NOMO-1 treated with dmso at 0.1 percent for 144 hours (cell line): ENCODE data around the gene SEPTIN14.
"Not testable (repeated sequence)": the region's sequence is repeated elsewhere in the genome, so short reads cannot be mapped to it uniquely, and the experiment has no call there.

Source experiments
- DNase-seq: peaks from one replicate; lab custom pipeline; 2025; ENCODE audit not compliant: unreplicated experiment; lab: John Stamatoyannopoulos, UW

SEPTIN14 gene

DNA sequence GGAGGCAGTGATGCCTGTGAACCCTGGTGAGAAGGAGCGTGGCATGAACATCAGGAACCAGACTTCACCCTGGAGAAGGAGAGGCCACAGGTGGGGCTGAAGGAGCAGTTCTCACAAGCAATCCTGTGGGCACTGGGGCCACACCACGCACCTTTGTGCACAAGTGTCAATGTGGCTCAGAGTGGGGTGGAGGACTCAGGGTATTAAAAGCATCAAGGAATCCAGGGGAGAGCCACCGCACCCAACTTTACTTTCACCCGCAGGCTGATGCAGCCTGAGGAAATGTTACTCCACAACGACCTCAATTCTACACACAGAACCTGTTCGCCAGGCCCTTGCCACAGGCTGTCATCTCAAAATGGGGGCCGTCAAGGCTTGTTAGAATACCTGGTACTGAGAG is 77.1 kb downstream of the SEPTIN14 start:
- not testable (repeated sequence) for DNase-seq

GRCh38 chr7:55784151-55784550 is 78.4 kb downstream of the SEPTIN14 start:
- DNase-seq: no peak

DNA sequence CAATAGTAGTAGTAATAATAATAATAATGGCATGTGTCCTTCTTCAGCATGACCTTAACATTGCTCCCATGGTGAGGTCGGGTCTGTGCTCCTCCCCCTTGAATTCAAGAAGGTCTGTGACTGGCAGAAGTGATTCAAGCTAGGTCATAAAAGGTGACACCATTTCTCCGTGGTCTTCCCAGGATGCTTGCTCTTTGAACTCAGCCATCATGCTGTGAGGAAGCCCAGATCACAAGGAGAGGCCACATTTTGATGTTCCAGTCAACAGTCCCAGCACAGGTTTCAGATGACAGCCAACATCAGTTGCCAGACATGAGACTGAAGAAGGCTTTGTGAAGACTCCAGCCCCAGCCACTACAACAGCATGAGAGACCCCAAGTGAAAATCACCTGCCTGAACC is 83.9 kb downstream of the SEPTIN14 start:
- DNase-seq: no peak

DNA sequence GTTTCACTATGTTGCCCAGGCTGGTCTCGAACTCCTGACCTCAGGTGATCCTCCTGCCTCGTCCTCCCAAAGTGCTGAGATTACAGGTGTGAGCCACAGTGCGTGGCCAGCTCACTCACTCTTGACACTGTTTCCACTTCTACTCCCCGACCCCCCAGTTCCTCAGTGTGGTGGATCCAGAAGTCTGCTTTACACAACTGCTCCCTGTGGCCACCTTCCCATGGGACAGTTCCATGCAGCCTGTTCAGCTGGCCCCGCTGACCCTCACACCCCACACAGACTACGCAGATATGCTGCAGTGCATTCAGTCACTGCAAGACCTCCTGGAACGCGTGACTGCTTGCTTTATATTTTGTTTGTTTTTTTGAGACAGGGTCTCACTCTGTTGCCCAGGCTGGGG is 86.4 kb downstream of the SEPTIN14 start:
- no peak for DNase-seq

GRCh38 chr7:55775051-55775420 is 87.5 kb downstream of the SEPTIN14 start:
- DNase-seq: no peak

DNA sequence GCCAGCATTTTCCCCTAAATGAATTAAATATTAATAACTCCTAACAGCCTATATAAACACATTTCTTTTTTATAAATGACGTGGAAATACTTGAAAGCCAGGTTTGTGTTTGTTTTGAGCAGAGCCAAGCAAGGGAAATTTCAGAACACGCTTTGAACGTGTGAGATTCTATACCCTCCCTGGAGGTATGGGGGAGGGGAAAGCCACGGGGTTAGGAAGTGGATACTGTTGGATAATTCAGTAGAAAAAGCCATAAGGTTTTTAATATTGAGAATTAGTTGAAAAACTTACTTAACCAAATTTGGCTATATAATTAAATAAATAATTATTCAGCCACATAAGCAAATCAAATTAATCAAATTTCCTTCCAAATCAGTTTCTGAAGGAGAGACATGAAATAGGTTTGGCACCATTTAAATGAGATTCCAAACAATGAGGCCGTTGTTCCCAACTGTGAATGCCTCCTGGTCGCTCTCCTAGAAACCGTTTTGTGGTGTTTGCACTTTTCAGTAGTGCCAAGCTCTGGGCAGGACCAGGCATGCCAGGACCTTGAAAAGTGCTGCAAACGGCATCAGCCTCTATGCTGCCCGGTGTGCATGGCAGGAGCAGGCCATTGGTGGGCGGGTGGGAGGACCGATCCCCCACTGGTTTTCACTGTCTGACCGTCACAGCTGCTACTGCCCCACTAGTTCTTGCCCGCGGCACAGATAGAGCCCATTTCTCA is 88.1 kb downstream of the SEPTIN14 start:
- no peak for DNase-seq

- DNase-seq: no peak
Observed at GRCh38 chr7:55770778-55771177, 91.8 kb downstream of the SEPTIN14 start.

DNA sequence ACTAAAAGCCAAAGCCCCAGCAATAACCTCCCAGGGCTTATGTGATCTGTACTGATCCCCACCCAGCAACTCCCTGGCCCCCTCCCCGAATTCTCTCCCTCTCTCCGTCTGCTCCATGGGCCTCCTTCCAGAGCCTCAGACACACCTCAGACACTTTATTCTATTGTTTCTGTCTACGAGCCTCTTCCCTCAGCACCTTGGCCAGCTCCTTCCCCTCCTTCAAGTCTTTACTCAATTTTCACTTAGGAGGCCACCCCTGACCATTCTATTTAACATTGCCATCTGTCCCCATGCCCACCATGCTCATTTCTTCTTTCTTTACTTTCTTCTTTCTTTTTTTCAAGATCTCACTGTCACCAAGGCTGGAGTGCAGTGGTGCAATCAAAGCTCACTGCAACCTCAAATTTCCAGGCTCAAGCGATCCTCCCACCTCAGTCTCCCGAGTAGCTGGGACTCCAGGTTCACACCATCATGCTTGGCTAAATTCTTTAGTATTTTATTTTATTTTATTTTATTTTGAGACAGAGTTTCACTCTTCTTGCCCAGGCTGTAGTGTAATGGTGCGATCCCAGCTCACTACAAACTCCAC is 109.2 kb downstream of the SEPTIN14 start:
- DNase-seq: not testable (repeated sequence)

DNA sequence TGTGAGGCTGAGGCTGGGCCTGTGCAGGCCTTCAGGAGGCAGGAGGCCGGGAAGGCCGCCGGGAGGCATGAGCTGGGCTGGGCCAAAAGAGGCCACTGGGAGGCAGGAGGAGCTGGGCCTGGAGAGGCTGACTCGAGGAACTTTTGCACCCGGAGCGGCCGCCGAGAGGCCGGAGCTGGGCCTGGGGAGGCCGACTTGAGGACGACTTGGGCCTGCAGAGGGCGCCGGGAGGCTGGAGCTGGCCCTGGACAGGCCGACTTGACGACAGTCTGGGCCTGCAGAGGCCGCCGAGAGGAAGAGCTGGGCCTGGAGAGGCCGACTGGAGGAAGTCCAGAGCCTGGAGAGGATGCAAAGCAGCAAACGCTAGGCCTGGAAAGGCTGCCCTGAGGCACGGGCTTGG is 117.8 kb downstream of the SEPTIN14 start:
- not testable (repeated sequence) for DNase-seq
